H1 (cell line): Measurements from ENCODE around the gene PRSS38. TPM values are rescaled to one million over a fixed set of nuclear protein-coding genes. Genes with fewer than 3 reads are reported as not detected.

Source experiments
- BRCA1 ChIP-seq: IDR thresholded peaks from 2 replicates; pipeline ENCODE4 v1.6.1; 2012; ENCODE audit warnings: low read depth, low read length, improper control_type of control experiment
- EP300 ChIP-seq, 2 experiments: IDR thresholded peaks; 1 replicate in 1 of 2; 2 replicates in 1 of 2; pipeline ENCODE4 v1.6.1; 2011 to 2012; ENCODE audit warnings: low read depth in 2 of 2, low read length in 2 of 2, mild to moderate bottlenecking in 2 of 2, borderline replicate concordance in 1 of 2, inconsistent platforms in 1 of 2, moderate library complexity in 1 of 2
- HDAC2 ChIP-seq, 2 experiments: fragments of 300-600 bp in 1 of 2; sonication (generic) in 1 of 2; IDR thresholded peaks; 2 replicates each; pipeline ENCODE4 v1.6.1; 2011 to 2012; ENCODE audit warnings: low read depth in 2 of 2, low read length in 2 of 2, mild to moderate bottlenecking in 2 of 2, moderate library complexity in 2 of 2, borderline replicate concordance in 1 of 2, inconsistent platforms in 1 of 2
- HDAC6 ChIP-seq: IDR thresholded peaks from one replicate; pipeline ENCODE4 v1.7.1; 2012; ENCODE audit warnings: low read depth, mild to moderate bottlenecking, inconsistent platforms, low read length, moderate library complexity
- KDM1A ChIP-seq: fragments of 200-600, 300-600 bp; sonication (generic); IDR thresholded peaks from 2 replicates; pipeline ENCODE4 v1.7.1; 2016; ENCODE audit warnings: mild to moderate bottlenecking, low read length, borderline replicate concordance
- NANOG ChIP-seq: IDR thresholded peaks from 2 replicates; pipeline ENCODE4 v1.6.1; 2011; ENCODE audit warnings: low read length, low read depth, mild to moderate bottlenecking, inconsistent platforms; ENCODE audit not compliant: insufficient read depth, poor library complexity, severe bottlenecking
- RXRA ChIP-seq: IDR thresholded peaks from 2 replicates; pipeline ENCODE4 v1.6.1; 2011; ENCODE audit warnings: low read depth, mild to moderate bottlenecking, low read length, moderate library complexity; ENCODE audit not compliant: insufficient read depth
- SIX5 ChIP-seq: IDR thresholded peaks from 2 replicates; pipeline ENCODE4 v1.6.1; 2011; ENCODE audit warnings: mild to moderate bottlenecking, low read depth, low read length
- polyA plus RNA-seq, 7 experiments: library from polyadenylated mRNA; depleted of rRNA in 3 of 7; stranded (reverse) in 5 of 7; unstranded in 2 of 7; fragments of >200 nt in 5 of 7; fragments of 200-250 nt in 2 of 7; gene quantifications; 1 replicate in 5 of 7; 2 replicates in 1 of 7; 4 replicates in 1 of 7; pipeline versions ENCODE4 v1.2.1 to v1.2.3, GENCODE V29; 2011 to 2013; ENCODE audit warnings: missing spikeins in 2 of 7, mixed read lengths in 2 of 7
- total RNA-seq: library from RNA; stranded (reverse); fragmentation: NEBNext Ultra II Directional; extraction: Animal tissue kit (Norgen Biotek cat#: 25700); gene quantifications from 2 replicates; pipeline ENCODE4 v1.2.1, GENCODE V29; 2021
- TF ChIP-seq, protein P1 (sequence below): fragments of 300-600 bp; sonication (generic); IDR thresholded peaks from 2 replicates; pipeline ENCODE4 v1.7.1; 2012; ENCODE audit warnings: low read length, moderate library complexity, mild to moderate bottlenecking, inconsistent platforms; ENCODE audit not compliant: insufficient replicate concordance

The PRSS38 gene
- total and polyA plus RNA-seq, 2 of the 8 experiments (the other 6 are each of a cell fraction or from before 2014, with no cell fraction given), result not detected

DNA sequence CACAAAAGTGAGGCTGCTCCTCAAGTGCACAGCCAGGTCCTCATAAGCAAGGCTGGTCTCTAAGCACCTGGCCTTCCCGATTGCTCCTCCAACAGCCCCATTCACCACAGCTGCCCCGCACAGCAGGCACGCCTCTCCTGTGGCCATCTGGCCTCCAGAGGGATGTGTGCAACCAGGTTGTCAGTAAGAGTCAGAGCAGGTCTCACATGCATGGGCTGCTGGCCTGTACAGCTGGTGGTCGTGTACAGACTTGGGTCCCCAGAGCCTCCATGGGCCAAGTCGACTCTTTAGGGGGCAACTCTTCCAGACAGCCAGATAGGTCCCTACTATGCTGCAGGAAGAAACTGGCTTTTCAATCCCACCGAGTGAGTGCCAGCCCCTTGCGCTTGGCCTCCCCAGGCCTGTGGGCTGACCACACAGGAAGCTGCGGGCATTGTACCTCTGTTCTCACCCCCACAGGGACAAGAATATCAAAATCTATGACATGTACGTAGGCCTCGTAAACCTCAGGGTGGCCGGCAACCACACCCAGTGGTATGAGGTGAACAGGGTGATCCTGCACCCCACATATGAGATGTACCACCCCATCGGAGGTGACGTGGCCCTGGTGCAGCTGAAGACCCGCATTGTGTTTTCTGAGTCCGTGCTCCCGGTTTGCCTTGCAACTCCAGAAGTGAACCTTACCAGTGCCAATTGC, 1.4 kb downstream of the PRSS38 start (continued):
- TF ChIP-seq, protein P1, sequence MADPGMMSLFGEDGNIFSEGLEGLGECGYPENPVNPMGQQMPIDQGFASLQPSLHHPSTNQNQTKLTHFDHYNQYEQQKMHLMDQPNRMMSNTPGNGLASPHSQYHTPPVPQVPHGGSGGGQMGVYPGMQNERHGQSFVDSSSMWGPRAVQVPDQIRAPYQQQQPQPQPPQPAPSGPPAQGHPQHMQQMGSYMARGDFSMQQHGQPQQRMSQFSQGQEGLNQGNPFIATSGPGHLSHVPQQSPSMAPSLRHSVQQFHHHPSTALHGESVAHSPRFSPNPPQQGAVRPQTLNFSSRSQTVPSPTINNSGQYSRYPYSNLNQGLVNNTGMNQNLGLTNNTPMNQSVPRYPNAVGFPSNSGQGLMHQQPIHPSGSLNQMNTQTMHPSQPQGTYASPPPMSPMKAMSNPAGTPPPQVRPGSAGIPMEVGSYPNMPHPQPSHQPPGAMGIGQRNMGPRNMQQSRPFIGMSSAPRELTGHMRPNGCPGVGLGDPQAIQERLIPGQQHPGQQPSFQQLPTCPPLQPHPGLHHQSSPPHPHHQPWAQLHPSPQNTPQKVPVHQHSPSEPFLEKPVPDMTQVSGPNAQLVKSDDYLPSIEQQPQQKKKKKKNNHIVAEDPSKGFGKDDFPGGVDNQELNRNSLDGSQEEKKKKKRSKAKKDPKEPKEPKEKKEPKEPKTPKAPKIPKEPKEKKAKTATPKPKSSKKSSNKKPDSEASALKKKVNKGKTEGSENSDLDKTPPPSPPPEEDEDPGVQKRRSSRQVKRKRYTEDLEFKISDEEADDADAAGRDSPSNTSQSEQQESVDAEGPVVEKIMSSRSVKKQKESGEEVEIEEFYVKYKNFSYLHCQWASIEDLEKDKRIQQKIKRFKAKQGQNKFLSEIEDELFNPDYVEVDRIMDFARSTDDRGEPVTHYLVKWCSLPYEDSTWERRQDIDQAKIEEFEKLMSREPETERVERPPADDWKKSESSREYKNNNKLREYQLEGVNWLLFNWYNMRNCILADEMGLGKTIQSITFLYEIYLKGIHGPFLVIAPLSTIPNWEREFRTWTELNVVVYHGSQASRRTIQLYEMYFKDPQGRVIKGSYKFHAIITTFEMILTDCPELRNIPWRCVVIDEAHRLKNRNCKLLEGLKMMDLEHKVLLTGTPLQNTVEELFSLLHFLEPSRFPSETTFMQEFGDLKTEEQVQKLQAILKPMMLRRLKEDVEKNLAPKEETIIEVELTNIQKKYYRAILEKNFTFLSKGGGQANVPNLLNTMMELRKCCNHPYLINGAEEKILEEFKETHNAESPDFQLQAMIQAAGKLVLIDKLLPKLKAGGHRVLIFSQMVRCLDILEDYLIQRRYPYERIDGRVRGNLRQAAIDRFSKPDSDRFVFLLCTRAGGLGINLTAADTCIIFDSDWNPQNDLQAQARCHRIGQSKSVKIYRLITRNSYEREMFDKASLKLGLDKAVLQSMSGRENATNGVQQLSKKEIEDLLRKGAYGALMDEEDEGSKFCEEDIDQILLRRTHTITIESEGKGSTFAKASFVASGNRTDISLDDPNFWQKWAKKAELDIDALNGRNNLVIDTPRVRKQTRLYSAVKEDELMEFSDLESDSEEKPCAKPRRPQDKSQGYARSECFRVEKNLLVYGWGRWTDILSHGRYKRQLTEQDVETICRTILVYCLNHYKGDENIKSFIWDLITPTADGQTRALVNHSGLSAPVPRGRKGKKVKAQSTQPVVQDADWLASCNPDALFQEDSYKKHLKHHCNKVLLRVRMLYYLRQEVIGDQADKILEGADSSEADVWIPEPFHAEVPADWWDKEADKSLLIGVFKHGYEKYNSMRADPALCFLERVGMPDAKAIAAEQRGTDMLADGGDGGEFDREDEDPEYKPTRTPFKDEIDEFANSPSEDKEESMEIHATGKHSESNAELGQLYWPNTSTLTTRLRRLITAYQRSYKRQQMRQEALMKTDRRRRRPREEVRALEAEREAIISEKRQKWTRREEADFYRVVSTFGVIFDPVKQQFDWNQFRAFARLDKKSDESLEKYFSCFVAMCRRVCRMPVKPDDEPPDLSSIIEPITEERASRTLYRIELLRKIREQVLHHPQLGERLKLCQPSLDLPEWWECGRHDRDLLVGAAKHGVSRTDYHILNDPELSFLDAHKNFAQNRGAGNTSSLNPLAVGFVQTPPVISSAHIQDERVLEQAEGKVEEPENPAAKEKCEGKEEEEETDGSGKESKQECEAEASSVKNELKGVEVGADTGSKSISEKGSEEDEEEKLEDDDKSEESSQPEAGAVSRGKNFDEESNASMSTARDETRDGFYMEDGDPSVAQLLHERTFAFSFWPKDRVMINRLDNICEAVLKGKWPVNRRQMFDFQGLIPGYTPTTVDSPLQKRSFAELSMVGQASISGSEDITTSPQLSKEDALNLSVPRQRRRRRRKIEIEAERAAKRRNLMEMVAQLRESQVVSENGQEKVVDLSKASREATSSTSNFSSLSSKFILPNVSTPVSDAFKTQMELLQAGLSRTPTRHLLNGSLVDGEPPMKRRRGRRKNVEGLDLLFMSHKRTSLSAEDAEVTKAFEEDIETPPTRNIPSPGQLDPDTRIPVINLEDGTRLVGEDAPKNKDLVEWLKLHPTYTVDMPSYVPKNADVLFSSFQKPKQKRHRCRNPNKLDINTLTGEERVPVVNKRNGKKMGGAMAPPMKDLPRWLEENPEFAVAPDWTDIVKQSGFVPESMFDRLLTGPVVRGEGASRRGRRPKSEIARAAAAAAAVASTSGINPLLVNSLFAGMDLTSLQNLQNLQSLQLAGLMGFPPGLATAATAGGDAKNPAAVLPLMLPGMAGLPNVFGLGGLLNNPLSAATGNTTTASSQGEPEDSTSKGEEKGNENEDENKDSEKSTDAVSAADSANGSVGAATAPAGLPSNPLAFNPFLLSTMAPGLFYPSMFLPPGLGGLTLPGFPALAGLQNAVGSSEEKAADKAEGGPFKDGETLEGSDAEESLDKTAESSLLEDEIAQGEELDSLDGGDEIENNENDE, result no peak
- TF ChIP-seq SIX5 (no peak), EP300 (IDR thresholded peaks at IDR 0.05; ENCODE audit: borderline replicate concordance in 1 of 2, low read depth in 2 of 2, low read length in 2 of 2) (no peak), KDM1A (no peak), RXRA (no peak), NANOG (no peak), HDAC2 (IDR thresholded peaks at IDR 0.05; ENCODE audit: borderline replicate concordance in 1 of 2, low read depth in 2 of 2, low read length in 2 of 2) (no peak), BRCA1 (no peak), HDAC6 (no peak)
